ENCODE measurements around the gene ZDHHC11B. TPM values are rescaled to one million over a fixed set of nuclear protein-coding genes. Genes with fewer than 3 reads are reported as not detected.
"Not testable (repeated sequence)": the region's sequence is repeated elsewhere in the genome, so short reads cannot be mapped to it uniquely, and the experiment has no call there.

ZDHHC11B gene
- total RNA-seq, 1 experiment from 2014 or later, result 3.8 TPM

DNA sequence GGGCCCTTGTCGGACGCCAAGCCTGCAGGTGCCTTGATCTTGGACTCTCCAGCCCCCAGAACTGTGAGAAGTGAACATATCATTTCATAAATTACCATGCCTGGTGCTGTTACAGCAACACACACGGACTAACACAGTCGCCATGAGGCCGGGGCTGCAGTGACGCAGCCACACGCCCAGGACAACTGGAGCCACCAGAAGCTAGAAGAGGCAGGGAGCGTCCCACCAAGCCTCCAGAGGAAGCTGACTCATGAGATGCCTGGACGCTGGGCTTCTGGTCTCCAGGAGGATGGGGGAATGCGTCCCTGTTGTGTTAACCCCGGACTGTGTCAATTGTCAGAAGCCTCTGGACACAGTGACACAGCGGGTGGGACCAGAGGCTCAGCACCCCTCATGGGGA is 97.6 kb downstream of the ZDHHC11B start:
- RAD21 ChIA-PET (ENCODE audit: low non-redundant PET in 1 of 2, low total read pairs in 2 of 2, uncharacterized antibody in 2 of 2, unreplicated experiment in 2 of 2); intact Hi-C loops (cut with micrococcal nuclease); H3K4me3 ChIP-seq (replicated peaks in 1 of 2; ENCODE audit: low read depth in 1 of 2, low read length in 2 of 2); BruUV-seq (replicated peaks); H3K36me3 ChIP-seq (ENCODE audit: control insufficient read depth in 1 of 2, insufficient read depth in 2 of 2, low read length in 2 of 2); H3K27ac ChIP-seq (ENCODE audit: low read depth, low read length); H3K27me3 ChIP-seq (ENCODE audit: insufficient read depth, low read length); H3K9ac ChIP-seq (ENCODE audit: low read length); CTCF ChIA-PET; H4K20me1 ChIP-seq (ENCODE audit: insufficient read depth); POLR2A ChIA-PET; H3K79me2 ChIP-seq (ENCODE audit: insufficient read depth, low read length); H2AFZ ChIP-seq (ENCODE audit: low read depth, low read length, poor library complexity, severe bottlenecking); H3K9me3 ChIP-seq (ENCODE audit: control insufficient read depth in 1 of 2, insufficient read depth in 1 of 2, low read depth in 1 of 2, low read length in 2 of 2); ATAC-seq; H3K9me2 ChIP-seq (ENCODE audit: insufficient read depth); H3K4me2 ChIP-seq (ENCODE audit: low read length); DNase-seq (ENCODE audit: low read depth, low spot score); H3K4me1 ChIP-seq (ENCODE audit: control insufficient read depth in 1 of 2, insufficient read depth in 2 of 2, low read length in 2 of 2): not testable (repeated sequence)

DNA sequence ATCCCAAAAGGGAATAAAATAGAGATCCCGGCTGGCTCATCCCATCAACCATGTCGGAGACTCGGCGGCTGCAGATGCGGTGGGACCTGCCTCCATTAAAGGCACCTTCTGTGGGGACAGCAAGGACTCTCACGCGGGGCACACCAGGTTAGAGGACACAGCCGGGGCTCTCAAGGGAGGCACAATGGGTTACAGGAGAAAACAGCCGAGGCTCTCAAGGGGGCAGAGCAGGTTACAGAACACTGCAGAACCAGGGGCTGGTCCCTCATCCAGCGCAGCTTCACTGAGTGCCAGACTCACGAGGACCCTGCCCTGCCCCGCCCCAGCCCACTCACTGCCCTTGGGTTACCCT is 98.4 kb downstream of the ZDHHC11B start:
- H3K4me2 ChIP-seq (ENCODE audit: low read length); H3K4me3 ChIP-seq (replicated peaks in 1 of 2; ENCODE audit: low read depth in 1 of 2, low read length in 2 of 2); POLR2A ChIA-PET; BruUV-seq (replicated peaks); DNase-seq (ENCODE audit: low read depth, low spot score); H3K9ac ChIP-seq (ENCODE audit: low read length); H4K20me1 ChIP-seq (ENCODE audit: insufficient read depth); H3K9me3 ChIP-seq (ENCODE audit: control insufficient read depth in 1 of 2, insufficient read depth in 1 of 2, low read depth in 1 of 2, low read length in 2 of 2); H2AFZ ChIP-seq (ENCODE audit: low read depth, low read length, poor library complexity, severe bottlenecking); intact Hi-C loops (cut with micrococcal nuclease); H3K79me2 ChIP-seq (ENCODE audit: insufficient read depth, low read length); H3K27ac ChIP-seq (ENCODE audit: low read depth, low read length); RAD21 ChIA-PET (ENCODE audit: low non-redundant PET in 1 of 2, low total read pairs in 2 of 2, uncharacterized antibody in 2 of 2, unreplicated experiment in 2 of 2); H3K9me2 ChIP-seq (ENCODE audit: insufficient read depth); ATAC-seq; H3K27me3 ChIP-seq (ENCODE audit: insufficient read depth, low read length); H3K4me1 ChIP-seq (ENCODE audit: control insufficient read depth in 1 of 2, insufficient read depth in 2 of 2, low read length in 2 of 2); CTCF ChIA-PET; H3K36me3 ChIP-seq (ENCODE audit: control insufficient read depth in 1 of 2, insufficient read depth in 2 of 2, low read length in 2 of 2): not testable (repeated sequence)

DNA sequence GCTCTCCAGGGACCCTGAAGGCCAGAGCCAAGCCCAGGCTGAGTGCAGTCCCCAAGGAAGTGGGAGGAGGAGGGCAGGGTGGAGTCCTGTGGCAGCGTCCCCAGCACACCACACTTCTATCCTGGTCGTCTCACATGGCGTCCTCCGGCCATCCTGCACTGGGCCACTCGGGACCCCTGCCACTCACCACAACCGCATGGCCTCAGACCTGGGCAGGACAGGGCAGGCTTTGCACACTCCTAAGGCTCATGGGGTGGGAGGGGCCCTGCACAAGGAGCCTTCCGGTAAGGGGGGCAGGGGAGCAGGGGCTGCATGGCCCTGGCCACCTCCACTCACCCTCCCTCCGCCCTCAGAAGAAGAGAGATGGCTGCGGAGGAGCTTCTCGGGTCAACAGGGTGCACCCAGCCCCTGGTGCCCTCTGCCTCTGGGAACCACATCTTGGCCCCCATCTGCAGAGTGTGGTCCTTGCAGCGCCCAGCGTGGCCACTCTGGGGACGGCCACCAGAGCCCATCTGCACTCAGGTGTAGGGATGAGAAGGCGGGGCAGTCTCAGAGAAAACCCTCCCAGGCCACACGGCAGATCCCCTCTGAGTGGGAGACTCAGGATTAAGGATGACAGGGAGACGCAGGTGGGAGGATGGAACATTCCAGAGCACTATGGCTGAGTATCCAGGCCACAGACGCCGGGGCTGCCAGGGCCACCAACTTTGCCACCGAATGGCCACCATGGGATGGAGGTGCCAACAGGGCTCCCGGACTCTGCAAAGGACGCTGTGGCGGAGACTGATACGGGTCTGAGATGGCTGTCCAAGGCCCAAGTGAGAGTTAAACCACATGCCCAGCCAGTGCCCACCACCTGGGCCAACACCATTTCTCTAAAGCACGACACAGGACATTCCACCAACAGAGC is 99.0 kb downstream of the ZDHHC11B start:
- intact Hi-C loops (cut with micrococcal nuclease), result no loop called here
- Histone ChIP-seq H3K79me2 (ENCODE audit: insufficient read depth, low read length) (no peaks in the 10 kb centered on the region), H4K20me1 (ENCODE audit: insufficient read depth) (no peaks in the 10 kb centered on the region), H3K4me2 (ENCODE audit: low read length) (no peak overlapping the region), H2AFZ (ENCODE audit: low read depth, low read length, poor library complexity, severe bottlenecking) (no peak overlapping the region), H3K9me2 (ENCODE audit: insufficient read depth) (no peaks in the 10 kb centered on the region), H3K4me1 (ENCODE audit: control insufficient read depth in 1 of 2, insufficient read depth in 2 of 2, low read length in 2 of 2) (no peaks in the 10 kb centered on the region), H3K27me3 (ENCODE audit: insufficient read depth, low read length) (no peaks in the 10 kb centered on the region), H3K4me3 (replicated peaks in 1 of 2; ENCODE audit: low read depth in 1 of 2, low read length in 2 of 2) (no peak overlapping the region), H3K9me3 (ENCODE audit: control insufficient read depth in 1 of 2, insufficient read depth in 1 of 2, low read depth in 1 of 2, low read length in 2 of 2) (no peaks in the 10 kb centered on the region), H3K27ac (ENCODE audit: low read depth, low read length) (no peak overlapping the region), H3K9ac (ENCODE audit: low read length) (no peak overlapping the region), H3K36me3 (ENCODE audit: control insufficient read depth in 1 of 2, insufficient read depth in 2 of 2, low read length in 2 of 2) (no peaks in the 10 kb centered on the region)
- CTCF ChIA-PET, result no interaction called here
- POLR2A ChIA-PET, result no interaction called here
- ATAC-seq (no peak), DNase-seq (ENCODE audit: low read depth, low spot score) (no peak)
- RAD21 ChIA-PET (ENCODE audit: low non-redundant PET in 1 of 2, low total read pairs in 2 of 2, uncharacterized antibody in 2 of 2, unreplicated experiment in 2 of 2), result no interaction called here
- BruUV-seq (replicated peaks), result no TSS peak
- TF ChIP-seq CBX3 (IDR thresholded peaks at IDR 0.05; ENCODE audit: low read depth) (no peak), JUND (IDR thresholded peaks at IDR 0.05) (no peak), FOSL1 (IDR thresholded peaks at IDR 0.05; ENCODE audit: low read depth) (no peak), ELF1 (IDR thresholded peaks at IDR 0.05; ENCODE audit: borderline replicate concordance, low read depth) (no peak), SIN3A (IDR thresholded peaks at IDR 0.05; ENCODE audit: low read depth) (no peak), CEBPB (IDR thresholded peaks at IDR 0.05; ENCODE audit: low read depth) (no peak), YY1 (IDR thresholded peaks at IDR 0.05; ENCODE audit: extremely low read depth, insufficient replicate concordance, low read depth, low read length) (no peak), ZFX (IDR thresholded peaks at IDR 0.05) (no peak), EGR1 (IDR thresholded peaks at IDR 0.05; ENCODE audit: low read depth) (no peak), TCF7L2 (IDR thresholded peaks at IDR 0.05; ENCODE audit: borderline replicate concordance, extremely low read depth, insufficient read depth, insufficient read length) (no peak)
- TF ChIP-seq, protein P1, sequence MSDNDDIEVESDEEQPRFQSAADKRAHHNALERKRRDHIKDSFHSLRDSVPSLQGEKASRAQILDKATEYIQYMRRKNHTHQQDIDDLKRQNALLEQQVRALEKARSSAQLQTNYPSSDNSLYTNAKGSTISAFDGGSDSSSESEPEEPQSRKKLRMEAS (IDR thresholded peaks at IDR 0.05), result no peak
- TF ChIP-seq, protein P2, sequence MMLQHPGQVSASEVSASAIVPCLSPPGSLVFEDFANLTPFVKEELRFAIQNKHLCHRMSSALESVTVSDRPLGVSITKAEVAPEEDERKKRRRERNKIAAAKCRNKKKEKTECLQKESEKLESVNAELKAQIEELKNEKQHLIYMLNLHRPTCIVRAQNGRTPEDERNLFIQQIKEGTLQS (IDR thresholded peaks at IDR 0.05), result no peak

Measured in HCT116 (cell line).